Endothelial cell of umbilical vein (primary cell): ENCODE measurements around the gene KRT74. TPM values are rescaled to one million over a fixed set of nuclear protein-coding genes. Genes with fewer than 3 reads are reported as not detected.

ENCODE experiments used
- BruUV-seq: library from RNA; stranded (reverse); fragments of 400-500 nt; replicated peaks from 2 replicates; lab custom pipeline; 2021; lab: Mats Ljungman, UMichigan
- CTCF ChIA-PET: fragments of 300-600, 350-600 bp; sonication (Branson Sonifier 250); formaldehyde crosslinking; loops from one replicate; lab custom pipeline; 2021; ENCODE audit warnings: antibody characterized with exemption, inconsistent platforms; lab: Charles Lee
- POLR2A ChIA-PET: fragments of 300-600, 350-600 bp; sonication (Branson Sonifier 250); formaldehyde crosslinking; loops from one replicate; lab custom pipeline; 2021; ENCODE audit warnings: antibody characterized with exemption, inconsistent platforms; lab: Charles Lee
- DNase-seq: peaks from one replicate; pipeline ENCODE4 v3.0.0-alpha.2; 2011; ENCODE audit warnings: low read depth, low spot score
- FAIRE-seq: peaks from 2 replicates; lab custom pipeline; 2011; peaks lifted over from hg19 to GRCh38; lab: Jason Lieb, UNC
- H2AFZ ChIP-seq: 2 replicates; pipeline ENCODE4 v1.6.0; 2012; ENCODE audit warnings: low read depth, low read length, control low read depth, inconsistent platforms
- H3K27ac ChIP-seq: 2 replicates; pipeline ENCODE4 v1.5.1; 2011; ENCODE audit warnings: low read depth, mild to moderate bottlenecking, control low read depth, low read length, moderate library complexity; ENCODE audit not compliant: insufficient read depth
- H3K27me3 ChIP-seq, 2 experiments: 2 replicates each; pipeline versions ENCODE4 v1.6.0 to v1.6.1; 2011; ENCODE audit warnings: low read length in 2 of 2, mixed read lengths in 1 of 2; ENCODE audit not compliant: control insufficient read depth in 2 of 2, insufficient read depth in 2 of 2
- H3K36me3 ChIP-seq, 2 experiments: 2 replicates in 1 of 2; 3 replicates in 1 of 2; pipeline ENCODE4 v1.5.1; 2011; ENCODE audit warnings: low read length in 2 of 2, mild to moderate bottlenecking in 1 of 2, moderate library complexity in 1 of 2; ENCODE audit not compliant: control insufficient read depth in 2 of 2, insufficient read depth in 2 of 2; ENCODE audit errors: extremely low read depth in 1 of 2
- H3K4me1 ChIP-seq: 3 replicates; pipeline ENCODE4 v1.5.1; 2011; ENCODE audit warnings: mild to moderate bottlenecking, low read length; ENCODE audit not compliant: control insufficient read depth, insufficient read depth; ENCODE audit errors: extremely low read depth
- H3K4me2 ChIP-seq: 2 replicates; pipeline ENCODE4 v1.6.1; 2011; ENCODE audit warnings: low read length, control low read depth, mixed read lengths; ENCODE audit not compliant: insufficient read depth
- H3K4me3 ChIP-seq, 3 experiments: fragments of 200-600 bp in 1 of 3; sonication (generic), shearing (Covaris generic) in 1 of 3; replicated peaks in 1 of 3; 2 replicates each; pipeline ENCODE4 v1.5.1; 2011 to 2016; ENCODE audit warnings: control low read depth in 3 of 3, low read length in 3 of 3, mild to moderate bottlenecking in 2 of 3, inconsistent platforms in 1 of 3, low read depth in 1 of 3, moderate library complexity in 1 of 3; ENCODE audit not compliant: insufficient read depth in 1 of 3
- H3K79me2 ChIP-seq: 2 replicates; pipeline ENCODE4 v1.6.0; 2012; ENCODE audit warnings: low read length, inconsistent platforms; ENCODE audit not compliant: control insufficient read depth, insufficient read depth
- H3K9ac ChIP-seq: replicated peaks from 2 replicates; pipeline ENCODE3; 2011; ENCODE audit warnings: low read length, control low read depth; ENCODE audit not compliant: insufficient read depth; ENCODE audit errors: extremely low read depth
- H3K9me1 ChIP-seq: replicated peaks from 3 replicates; pipeline ENCODE4 v1.6.0; 2011; ENCODE audit warnings: mild to moderate bottlenecking, low read length; ENCODE audit not compliant: control insufficient read depth, insufficient read depth; ENCODE audit errors: extremely low read depth
- H3K9me3 ChIP-seq: replicated peaks from 2 replicates; pipeline ENCODE4 v1.5.1; 2012; ENCODE audit warnings: low read length, inconsistent platforms; ENCODE audit not compliant: control insufficient read depth, insufficient read depth
- H4K20me1 ChIP-seq: replicated peaks from 2 replicates; pipeline ENCODE3; 2011; ENCODE audit warnings: mild to moderate bottlenecking, low read length; ENCODE audit not compliant: control insufficient read depth, insufficient read depth; ENCODE audit errors: extremely low read depth
- CTCF ChIP-seq, 2 donors: IDR thresholded peaks; 1 replicate in 1 of 2; 2 replicates in 1 of 2; pipeline ENCODE4 v1.5.1; 2011; ENCODE audit warnings: low read length in 2 of 2, mild to moderate bottlenecking in 2 of 2, moderate library complexity in 2 of 2, control low read depth in 1 of 2, inconsistent platforms in 1 of 2, low read depth in 1 of 2; ENCODE audit not compliant: insufficient read depth in 1 of 2; ENCODE audit errors: extremely low read depth in 1 of 2
- EZH2 ChIP-seq: IDR thresholded peaks from 2 replicates; pipeline ENCODE4 v1.6.1; 2012; ENCODE audit warnings: borderline replicate concordance, low read depth, mild to moderate bottlenecking, moderate library complexity, low read length, inconsistent platforms; ENCODE audit not compliant: severe bottlenecking
- FOS ChIP-seq: IDR thresholded peaks from 2 replicates; pipeline ENCODE4 v1.6.1; 2011; ENCODE audit warnings: mild to moderate bottlenecking, low read length, moderate library complexity, borderline replicate concordance; ENCODE audit not compliant: insufficient read depth
- GATA2 ChIP-seq: IDR thresholded peaks from 2 replicates; pipeline ENCODE4 v1.7.0; 2011; ENCODE audit warnings: low read depth, mild to moderate bottlenecking, moderate library complexity, mixed read lengths, low read length; ENCODE audit not compliant: insufficient read length, insufficient read depth
- JUN ChIP-seq: IDR thresholded peaks from 2 replicates; pipeline ENCODE4 v1.6.1; 2011; ENCODE audit warnings: borderline replicate concordance, low read depth; ENCODE audit not compliant: insufficient read length, insufficient read depth
- MAX ChIP-seq: IDR thresholded peaks from 2 replicates; pipeline ENCODE4 v1.6.1; 2011; ENCODE audit not compliant: insufficient read depth, insufficient read length
- MYC ChIP-seq: IDR thresholded peaks from one replicate; pipeline ENCODE4 v1.6.1; 2011; ENCODE audit warnings: mild to moderate bottlenecking, low read depth, low read length
- POLR2A ChIP-seq: IDR thresholded peaks from 2 replicates; pipeline ENCODE4 v1.6.1; 2012; ENCODE audit warnings: low read depth, mild to moderate bottlenecking, control low read depth, low read length
- POLR2AphosphoS5 ChIP-seq: IDR thresholded peaks from 2 replicates; pipeline ENCODE4 v1.6.1; 2012; ENCODE audit warnings: low read depth, mild to moderate bottlenecking, control low read depth, low read length, moderate library complexity; ENCODE audit not compliant: insufficient read depth
- dilution Hi-C: fragments of 300-500 bp; cut with MboI; formaldehyde crosslinking; loops from one replicate; pipeline ENCODE4 v1.15.0; 2019; ENCODE audit warnings: low sequenced_read_pairs; ENCODE audit not compliant: extremely low pct_ligation_motif_present
- intact Hi-C: fragments of 100-400 bp; cut with micrococcal nuclease; formaldehyde crosslinking; loops from one replicate; pipeline ENCODE4 v1.10.0; 2022
- polyA plus RNA-seq, 4 experiments: library from polyadenylated mRNA; depleted of rRNA in 3 of 4; stranded (reverse) in 3 of 4; unstranded in 1 of 4; fragments of >200 nt; gene quantifications; 2 replicates each; pipeline versions ENCODE4 v1.2.1 to v1.2.3, GENCODE V29; 2011 to 2012; ENCODE audit warnings: missing spikeins in 1 of 4
- total RNA-seq: library from RNA; stranded (reverse); gene quantifications from 2 replicates; pipeline ENCODE4 v1.2.3, GENCODE V29; 2021

The KRT74 gene
- total and polyA plus RNA-seq, 2 donors (not counting 3 experiments of a cell fraction or from before 2014, with no cell fraction given): not detected

GRCh38 chr12:52622349-52622748 is 48.7 kb upstream of the KRT74 start:
- H3K4me3 ChIP-seq: no peak overlapping the region
- no peaks in the 10 kb centered on the region for H3K9me3 ChIP-seq
- FAIRE-seq (no peak), DNase-seq (no peak)
- TF ChIP-seq EZH2 (no peak), CTCF (IDR thresholded peaks at IDR 0.05; ENCODE audit: extremely low read depth in 1 of 2, insufficient read depth in 1 of 2, low read depth in 1 of 2, low read length in 2 of 2) (no peak), POLR2A (no peak), MYC (no peak), GATA2 (no peak), FOS (no peak), POLR2AphosphoS5 (no peak), JUN (no peak), MAX (no peak)
- H4K20me1 ChIP-seq: no peaks in the 10 kb centered on the region
- ChIA-PET CTCF (no interaction called here), POLR2A (no interaction called here)
- H3K79me2 ChIP-seq: no peaks in the 10 kb centered on the region
- H3K9ac ChIP-seq: no peak overlapping the region
- no peak overlapping the region for H3K27ac ChIP-seq
- no peaks in the 10 kb centered on the region for H3K9me1 ChIP-seq
- H3K36me3 ChIP-seq: no peaks in the 10 kb centered on the region
- H3K4me2 ChIP-seq: no peak overlapping the region
- BruUV-seq: no TSS peak
- dilution Hi-C loops: no loop called here
- H3K4me1 ChIP-seq: no peaks in the 10 kb centered on the region
- intact Hi-C loops: no loop called here
- H2AFZ ChIP-seq: no peak overlapping the region
- peaks cover 4 to 12% of the 10 kb centered on the region in 2 experiments for H3K27me3 ChIP-seq
